HG03039 (cell line): ENCODE measurements around the gene HSPB2.
"Not testable (repeated sequence)": the region's sequence is repeated elsewhere in the genome, so short reads cannot be mapped to it uniquely, and the experiment has no call there.

Source experiments
- ATAC-seq: cut with Tn5 transposase; IDR thresholded peaks from one replicate; pipeline ENCODE4 v1.9.1; 2021; ENCODE audit warnings: mild to moderate bottlenecking, moderate library complexity; ENCODE audit not compliant: unreplicated experiment

HSPB2 gene

DNA sequence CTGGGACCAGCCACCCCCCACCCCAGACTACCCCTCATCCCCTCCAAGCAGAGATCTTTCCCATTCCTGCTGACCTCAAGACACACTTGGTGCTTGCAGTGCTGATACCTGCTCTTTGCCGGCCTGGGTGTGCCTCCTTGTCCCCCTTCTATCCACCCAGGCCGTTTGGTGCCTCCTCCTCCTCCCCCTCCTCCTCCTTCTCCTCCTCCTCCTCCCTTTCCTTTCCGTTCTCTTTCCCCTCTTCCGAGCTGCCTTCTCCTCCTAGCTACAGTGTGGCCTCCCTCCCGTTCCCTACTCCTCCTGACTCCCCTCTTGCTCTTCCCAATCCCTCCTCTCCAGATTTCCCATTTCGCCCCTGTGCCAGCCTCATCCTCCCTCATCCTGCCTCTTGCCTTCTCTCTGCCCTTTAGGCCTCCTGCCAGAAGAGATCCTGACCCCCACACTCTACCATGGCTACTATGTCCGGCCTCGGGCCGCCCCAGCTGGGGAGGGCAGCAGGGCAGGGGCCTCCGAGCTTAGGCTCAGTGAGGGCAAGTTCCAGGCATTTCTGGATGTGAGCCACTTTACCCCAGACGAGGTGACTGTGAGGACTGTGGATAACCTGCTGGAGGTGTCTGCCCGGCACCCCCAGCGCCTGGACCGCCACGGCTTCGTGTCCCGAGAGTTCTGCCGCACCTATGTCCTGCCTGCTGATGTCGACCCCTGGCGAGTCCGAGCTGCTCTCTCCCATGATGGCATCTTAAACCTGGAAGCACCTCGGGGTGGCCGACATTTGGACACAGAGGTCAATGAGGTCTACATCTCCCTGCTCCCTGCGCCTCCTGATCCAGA lies 712 bp downstream of the HSPB2 start:
- no peak for ATAC-seq

GRCh38 chr11:111913997-111914396 lies 1.5 kb downstream of the HSPB2 start:
- no peak for ATAC-seq

DNA sequence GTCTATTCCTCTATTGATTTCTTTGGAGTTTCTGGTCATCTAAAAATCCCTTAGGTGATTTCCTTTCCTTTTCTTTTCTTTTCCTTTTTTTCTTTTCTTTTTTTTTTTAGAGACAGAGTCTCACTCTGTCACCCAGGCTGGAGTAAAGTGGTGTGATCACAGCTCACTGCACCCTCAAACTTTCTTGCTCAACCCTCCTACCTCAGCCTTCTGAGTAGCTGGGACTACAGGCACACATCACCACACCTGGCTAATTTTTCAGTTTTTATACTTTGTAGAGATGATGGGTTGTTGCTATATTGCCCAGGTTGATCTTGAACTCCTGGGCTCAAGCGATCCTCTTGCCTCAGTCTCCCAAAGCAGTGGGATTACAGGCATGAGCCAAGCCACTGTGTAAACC lies 4.2 kb downstream of the HSPB2 start:
- ATAC-seq: no peak

DNA sequence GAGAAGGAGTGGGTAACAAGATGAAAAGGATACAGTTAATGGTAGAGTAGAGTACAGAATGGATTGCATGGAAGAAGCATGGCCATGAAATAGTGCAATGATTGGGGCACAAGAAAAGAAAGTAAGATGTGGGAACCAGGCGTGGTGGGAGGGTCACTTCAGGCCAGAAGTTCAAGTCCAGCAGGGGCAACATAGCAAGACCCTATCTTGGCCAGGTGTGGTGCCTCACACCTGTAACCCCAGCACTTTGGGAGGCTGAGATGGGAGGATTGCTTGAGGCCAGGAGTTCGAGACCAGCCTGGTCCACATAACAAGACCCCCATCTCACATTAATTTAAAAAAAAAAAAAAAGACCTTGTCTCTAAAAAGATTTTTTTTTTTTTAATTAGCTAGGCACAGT lies 4.8 kb downstream of the HSPB2 start:
- no peak for ATAC-seq

DNA sequence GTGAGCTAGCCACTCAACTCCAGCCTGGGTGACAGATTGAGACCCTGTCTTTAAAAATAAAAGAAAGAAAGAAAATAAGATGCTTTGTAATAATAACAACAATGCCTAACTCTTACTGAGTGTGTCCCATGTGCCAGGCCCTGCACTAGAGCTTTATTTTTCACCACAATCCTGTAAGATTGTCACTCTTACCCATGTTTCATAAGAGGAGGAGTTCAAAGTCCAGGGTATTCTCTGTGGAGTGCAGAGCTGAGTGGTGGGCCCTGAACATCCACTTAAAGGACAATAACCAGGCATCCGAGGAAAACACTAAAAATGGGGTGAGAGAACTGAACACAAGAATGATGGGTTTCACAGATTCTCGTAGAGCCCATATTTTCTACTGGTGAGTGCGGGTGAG lies 5.3 kb downstream of the HSPB2 start:
- ATAC-seq: no peak

DNA sequence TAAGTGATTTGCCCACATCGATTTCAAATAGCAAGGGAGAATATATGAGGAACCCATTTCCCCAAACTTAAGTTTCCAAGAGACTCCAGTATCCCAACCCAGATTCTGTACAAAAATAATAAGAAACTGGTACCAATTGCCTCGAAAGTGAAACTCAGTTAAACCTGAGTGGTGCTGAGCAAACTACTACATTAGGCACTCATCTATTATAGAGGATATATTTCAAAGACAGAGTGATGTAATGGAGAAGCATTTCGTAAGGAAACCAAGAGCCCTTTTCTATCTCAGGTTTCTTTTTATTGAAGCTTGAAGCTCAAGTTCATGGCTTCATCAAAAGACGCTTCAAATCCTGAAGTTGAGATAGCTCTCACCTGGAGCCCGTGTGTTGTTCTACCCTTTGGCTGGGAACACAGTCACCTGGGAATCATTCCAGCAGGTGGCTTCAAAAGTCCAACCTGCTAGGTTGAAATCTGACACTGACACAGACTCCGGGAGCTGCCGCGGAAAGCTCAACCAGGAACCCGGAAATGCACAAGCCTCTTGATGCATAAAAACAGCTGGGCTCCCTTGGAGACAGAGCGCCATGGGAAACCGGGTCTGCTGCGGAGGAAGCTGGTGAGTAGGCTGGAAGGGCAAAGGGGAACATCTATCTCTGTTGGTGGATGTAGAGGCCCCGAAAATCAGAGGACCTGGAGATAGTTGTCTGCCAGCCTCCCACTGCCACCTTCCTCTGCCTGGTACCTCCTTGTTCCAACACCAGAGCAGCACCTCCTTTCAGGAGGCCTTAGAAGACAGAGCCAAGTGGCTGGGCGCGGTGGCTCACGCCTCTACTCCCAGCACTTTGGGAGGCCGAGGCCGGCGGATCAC lies 6.1 kb downstream of the HSPB2 start, which contains the start of gene C11orf52:
C11orf52 (plus strand) TSS at position 524 of the 867 bp plus-strand sequence; CDS start at position 584, 60 bp downstream.
- ATAC-seq: no peak

DNA sequence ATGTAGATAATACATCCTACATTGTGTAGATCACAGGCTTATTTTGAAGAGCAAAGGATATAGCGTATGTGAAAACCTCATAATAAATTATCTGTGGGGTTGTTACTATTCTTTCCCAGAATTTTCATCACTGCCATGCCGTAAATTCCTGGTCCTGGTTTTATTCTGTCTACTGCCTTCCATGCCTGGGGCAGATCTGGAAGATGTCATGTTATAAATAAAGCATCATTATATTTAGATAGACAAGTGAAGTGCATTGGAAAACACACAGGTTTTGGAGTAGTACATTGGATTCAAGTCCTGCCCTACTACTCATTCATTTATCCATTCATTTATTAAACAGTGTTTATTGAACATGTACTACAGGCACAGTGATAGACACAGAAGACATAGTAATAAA lies 8.4 kb downstream of the HSPB2 start:
- no peak for ATAC-seq

DNA sequence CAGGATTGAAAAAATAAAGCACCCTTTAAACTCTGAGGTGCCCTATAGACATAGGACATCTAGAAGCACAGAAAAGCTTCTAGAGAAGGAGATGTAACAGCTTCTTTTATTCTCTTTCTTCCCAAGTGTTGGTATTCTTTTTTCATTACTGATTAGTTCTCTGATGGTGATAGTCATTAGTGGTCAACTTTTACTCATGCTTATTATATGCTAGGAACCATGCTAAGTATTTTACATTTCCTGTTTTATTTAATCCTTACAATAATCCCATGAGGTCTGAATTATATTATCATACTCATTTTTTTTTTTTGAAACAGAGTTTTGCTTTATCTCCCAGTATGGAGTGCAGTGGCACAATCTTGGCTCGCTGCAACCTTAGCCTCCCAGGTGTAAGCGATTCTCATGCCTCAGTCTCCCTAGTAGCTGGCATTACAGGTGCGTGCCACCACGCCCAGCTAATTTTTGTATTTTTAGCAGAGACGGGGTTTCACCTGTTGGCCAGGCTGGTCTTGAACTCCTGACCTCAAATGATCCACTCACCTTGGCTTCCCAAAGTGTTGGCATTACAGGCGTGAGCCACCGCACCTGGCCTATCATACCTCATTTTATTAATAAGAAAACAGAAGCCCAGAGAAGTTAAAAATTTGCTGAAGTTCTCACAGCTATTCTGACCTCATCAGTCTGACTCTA lies 9.2 kb downstream of the HSPB2 start:
- ATAC-seq: no peak

GRCh38 chr11:111922803-111923202 lies 10.3 kb downstream of the HSPB2 start:
- no peak for ATAC-seq

DNA sequence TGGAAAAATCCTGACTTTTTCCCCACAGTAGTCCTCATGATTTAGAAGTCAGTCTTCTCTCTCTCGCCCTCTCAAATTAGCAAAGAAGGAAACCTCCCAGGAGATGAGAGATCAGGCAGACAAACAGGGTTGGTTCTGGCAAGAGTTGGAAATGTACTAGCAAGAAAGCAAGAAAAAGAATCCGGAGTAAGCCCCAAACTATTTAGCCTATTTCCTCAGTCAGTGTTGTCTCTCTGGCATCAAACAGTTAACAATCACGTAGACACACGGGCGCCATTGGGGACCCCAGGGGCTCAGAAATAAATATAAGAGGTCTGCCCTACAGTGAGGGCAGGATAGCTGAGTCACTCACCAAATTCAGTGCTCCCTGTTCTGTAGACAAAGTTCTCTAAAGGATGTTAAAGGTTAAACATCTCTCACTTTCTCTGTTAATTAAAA lies 10.8 kb downstream of the HSPB2 start:
- ATAC-seq: no peak

DNA sequence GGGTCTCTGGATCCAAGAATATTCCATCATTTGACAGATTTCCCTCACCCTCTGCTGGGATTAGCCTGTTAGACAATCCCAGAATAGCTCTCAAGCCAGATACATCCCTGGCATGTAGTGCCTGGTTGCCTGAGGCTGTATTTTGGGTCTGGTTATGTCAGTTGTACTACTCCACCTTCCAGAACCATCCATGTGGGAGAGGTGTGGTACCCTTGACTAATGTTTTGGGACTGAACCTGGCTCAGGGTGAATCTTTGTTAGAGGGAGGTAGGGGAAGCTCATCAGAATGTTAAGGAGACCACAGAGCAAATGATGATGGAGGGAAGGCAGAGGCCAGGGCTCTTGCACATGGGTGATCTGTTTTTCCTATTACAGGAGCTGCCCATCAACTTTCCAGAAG lies 11.4 kb downstream of the HSPB2 start:
- no peak for ATAC-seq

GRCh38 chr11:111925953-111926352 lies 13.4 kb downstream of the HSPB2 start:
- ATAC-seq: no peak

GRCh38 chr11:111926505-111927391 lies 14.2 kb downstream of the HSPB2 start:
- peak; percentile 91 for ATAC-seq

- ATAC-seq: no peak
Observed at GRCh38 chr11:111930472-111930871, 17.9 kb downstream of the HSPB2 start.

DNA sequence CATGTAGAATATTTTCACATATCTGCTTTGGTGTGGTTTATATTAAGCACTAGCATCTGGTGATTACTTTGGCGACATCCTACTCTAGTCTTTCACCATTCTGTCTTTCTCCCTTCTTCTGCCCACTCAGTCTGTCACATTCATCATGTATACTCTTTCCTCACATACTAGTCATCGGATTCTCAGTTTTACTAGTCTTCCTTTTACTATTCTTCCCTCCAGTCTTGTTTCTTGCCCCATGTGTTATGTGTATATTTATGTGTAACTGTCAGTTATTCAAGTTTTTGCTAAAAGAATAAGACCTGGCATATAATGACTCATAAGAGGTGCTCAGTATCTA lies 20.0 kb downstream of the HSPB2 start:
- ATAC-seq: no peak

GRCh38 chr11:111933176-111933575 lies 20.6 kb downstream of the HSPB2 start:
- not testable (repeated sequence) for ATAC-seq

DNA sequence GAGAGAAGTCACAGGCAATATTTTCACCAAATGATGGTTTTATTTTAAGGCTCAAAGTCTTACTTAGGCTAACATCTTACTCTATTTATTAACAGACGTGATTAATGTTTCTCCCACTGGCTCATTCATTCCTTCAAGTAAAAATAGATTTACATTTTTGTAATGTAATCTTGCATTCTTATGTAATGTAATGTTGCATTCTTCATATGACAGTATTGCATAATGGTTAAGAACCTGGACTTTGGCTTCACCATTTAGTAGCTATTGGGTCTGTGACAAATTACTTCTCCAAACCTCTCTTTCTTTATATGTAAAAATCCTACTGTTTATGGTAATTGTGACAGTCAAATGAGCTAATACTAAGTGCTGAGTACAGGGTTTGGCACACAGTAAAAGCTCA lies 21.3 kb downstream of the HSPB2 start:
- ATAC-seq: no peak

- ATAC-seq: no peak
Observed at GRCh38 chr11:111934306-111934705, 21.8 kb downstream of the HSPB2 start.

- no peak for ATAC-seq
Observed at GRCh38 chr11:111935317-111936039, 22.9 kb downstream of the HSPB2 start.

DNA sequence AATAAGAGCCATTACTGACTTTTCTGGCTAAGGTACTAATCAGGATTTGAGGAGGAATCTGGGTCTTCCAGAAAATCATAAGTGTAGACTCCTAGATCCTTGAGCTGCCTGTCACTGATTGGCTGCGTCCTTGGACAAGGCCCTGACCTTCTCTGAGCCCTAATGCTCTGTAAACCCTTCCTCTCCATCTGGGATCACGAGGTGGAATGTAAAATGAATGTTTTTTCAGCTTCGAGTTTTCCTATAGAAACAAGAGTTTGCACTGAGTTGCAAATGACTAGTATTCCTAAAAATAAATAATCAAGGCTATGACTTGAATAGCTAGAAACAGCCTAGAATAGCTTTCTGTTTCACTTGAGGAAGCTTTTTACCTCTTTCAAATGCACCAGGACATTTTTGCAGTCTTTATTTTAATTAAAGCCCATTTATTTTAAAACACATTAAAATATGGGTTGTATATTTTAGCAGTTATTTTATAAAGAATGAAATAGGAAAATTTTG lies 23.6 kb downstream of the HSPB2 start:
- no peak for ATAC-seq
